Esophagus squamous epithelium (tissue), 5 donors: ENCODE measurements around the gene COG4. TPM values are rescaled to one million over a fixed set of nuclear protein-coding genes. Genes with fewer than 3 reads are reported as not detected.

Experiments used
- DNase-seq: peaks from one replicate; lab custom pipeline; 2025; lab: John Stamatoyannopoulos, UW
- H3K27ac ChIP-seq, 4 donors: fragments of 200-600 bp; sonication (generic); one replicate each; pipeline ENCODE4 v1.5.1; 2016 to 2019; ENCODE audit warnings: mild to moderate bottlenecking in 1 of 4
- H3K27me3 ChIP-seq, 4 donors: fragments of 200-600 bp; sonication (generic); 1 replicate in 3 of 4; 2 replicates in 1 of 4; pipeline versions ENCODE4 v1.5.1 to v1.6.0; 2017 to 2021; ENCODE audit warnings: antibody characterized with exemption in 1 of 4
- H3K36me3 ChIP-seq, 3 donors: fragments of 200-600 bp; sonication (generic); one replicate each; pipeline ENCODE4 v1.5.1; 2016 to 2019
- H3K4me1 ChIP-seq, 3 donors: fragments of 200-600 bp; sonication (generic); one replicate each; pipeline ENCODE4 v1.5.1; 2017 to 2019
- H3K4me3 ChIP-seq, 4 donors: fragments of 200-600 bp; sonication (generic); 1 replicate in 3 of 4; 2 replicates in 1 of 4; pipeline ENCODE4 v1.5.1; 2016 to 2019; ENCODE audit warnings: mild to moderate bottlenecking in 2 of 4, moderate library complexity in 1 of 4
- H3K9me3 ChIP-seq, 3 donors: fragments of 200-600 bp; sonication (generic); one replicate each; pipeline ENCODE4 v1.5.1; 2016 to 2019
- POLR2A ChIP-seq, 4 donors: fragments of 450-650 bp; IDR thresholded peaks; one replicate each; pipeline ENCODE4 v1.6.1; 2017; ENCODE audit warnings: antibody characterized with exemption in 4 of 4, mild to moderate bottlenecking in 4 of 4, moderate library complexity in 3 of 4
- WGBS, 2 donors: methylation state at CpG; one replicate each; pipeline ENCODE4 v1.1.5; 2018; 5-methylcytosine and 5-hydroxymethylcytosine counted together
- intact Hi-C: fragments of 100-400 bp; cut with DNase I; formaldehyde crosslinking; loops from one replicate; pipeline ENCODE4 v1.15.0; 2022
- total RNA-seq, 4 donors: library from RNA; depleted of rRNA; stranded (reverse); fragments of >200 nt; gene quantifications; one replicate each; pipeline ENCODE4 v1.1.0, GENCODE V29; 2016
- TF ChIP-seq, protein P1 (sequence below), 6 experiments: fragments of 450-650 bp in 4 of 6; fragments of 200-600 bp in 2 of 6; sonication (generic) in 2 of 6; IDR thresholded peaks; one replicate each; pipeline ENCODE4 v1.5.1; 2016 to 2019; ENCODE audit warnings: antibody characterized with exemption in 6 of 6, mild to moderate bottlenecking in 4 of 6, moderate library complexity in 4 of 6
- donor health status: DM: yes; HTN: yes; CAD: no.

The COG4 gene
- total RNA-seq, 4 donors from 2014 or later: 40.3 to 54.0 (median 47.5) TPM

DNA sequence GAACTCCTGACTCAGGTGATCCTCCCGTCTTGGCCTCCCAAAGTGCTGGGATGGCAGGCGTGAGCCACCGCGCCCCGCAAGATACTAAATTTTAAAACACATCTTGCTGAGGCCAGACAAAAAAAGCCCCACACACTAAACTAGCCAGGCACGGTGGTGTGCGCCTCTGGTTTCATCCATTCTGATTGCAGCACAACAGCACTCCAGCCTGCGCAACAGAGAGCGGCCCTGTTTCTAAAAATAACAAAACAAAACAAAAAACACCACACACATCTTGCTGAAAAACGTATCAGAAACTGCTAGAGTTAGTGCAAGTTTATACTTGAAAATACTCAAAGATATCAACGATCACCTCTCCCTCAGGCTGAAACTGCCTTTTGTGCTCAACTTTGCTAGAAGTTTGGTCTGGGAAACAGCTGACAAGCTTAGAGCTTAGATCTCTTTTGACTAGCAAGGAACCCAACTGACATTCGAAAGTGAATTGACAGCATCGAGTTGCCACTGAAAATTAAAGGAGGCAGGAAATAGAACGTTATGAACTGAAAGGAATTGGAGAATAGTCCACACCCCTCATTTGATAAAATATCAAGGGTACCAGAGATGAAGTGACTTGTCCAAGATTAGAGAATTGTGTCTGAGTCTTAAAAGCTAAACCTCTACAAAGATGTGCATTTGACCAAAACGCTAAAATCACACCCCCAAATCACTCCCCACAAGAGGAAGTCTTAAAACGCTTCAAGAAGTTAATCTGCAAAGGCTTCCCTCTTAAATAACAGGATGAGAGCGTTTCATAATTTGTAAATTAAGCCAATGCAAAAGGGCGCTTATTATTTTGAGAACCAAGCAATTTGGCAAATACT, 908 bp downstream of the COG4 start:
- Histone ChIP-seq H3K9me3 (no peaks in the 10 kb centered on the region), H3K4me3 (peak overlapping the region; percentile 60 to 96 (median 88)), H3K36me3 (peaks cover 0 to 39% (median 4%) of the 10 kb centered on the region in 3 donors), H3K27ac (peak overlapping the region; percentile 86 to 93 (median 92)), H3K4me1 (peaks cover 15 to 50% (median 36%) of the 10 kb centered on the region in 3 donors), H3K27me3 (no peaks in the 10 kb centered on the region)
- TF ChIP-seq, protein P1, sequence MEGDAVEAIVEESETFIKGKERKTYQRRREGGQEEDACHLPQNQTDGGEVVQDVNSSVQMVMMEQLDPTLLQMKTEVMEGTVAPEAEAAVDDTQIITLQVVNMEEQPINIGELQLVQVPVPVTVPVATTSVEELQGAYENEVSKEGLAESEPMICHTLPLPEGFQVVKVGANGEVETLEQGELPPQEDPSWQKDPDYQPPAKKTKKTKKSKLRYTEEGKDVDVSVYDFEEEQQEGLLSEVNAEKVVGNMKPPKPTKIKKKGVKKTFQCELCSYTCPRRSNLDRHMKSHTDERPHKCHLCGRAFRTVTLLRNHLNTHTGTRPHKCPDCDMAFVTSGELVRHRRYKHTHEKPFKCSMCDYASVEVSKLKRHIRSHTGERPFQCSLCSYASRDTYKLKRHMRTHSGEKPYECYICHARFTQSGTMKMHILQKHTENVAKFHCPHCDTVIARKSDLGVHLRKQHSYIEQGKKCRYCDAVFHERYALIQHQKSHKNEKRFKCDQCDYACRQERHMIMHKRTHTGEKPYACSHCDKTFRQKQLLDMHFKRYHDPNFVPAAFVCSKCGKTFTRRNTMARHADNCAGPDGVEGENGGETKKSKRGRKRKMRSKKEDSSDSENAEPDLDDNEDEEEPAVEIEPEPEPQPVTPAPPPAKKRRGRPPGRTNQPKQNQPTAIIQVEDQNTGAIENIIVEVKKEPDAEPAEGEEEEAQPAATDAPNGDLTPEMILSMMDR (IDR thresholded peaks at IDR 0.05): no peak
- TF ChIP-seq POLR2A (IDR thresholded peaks at IDR 0.05): no peak
- intact Hi-C loops: loop anchor here (5.0 kb wide), 1 partner anchor 135 kb away; no protein-coding TSS in a partner anchor
- DNase-seq: no peak
- 37 to 38% methylated on average over 15 to 16 of the region's 18 CpGs for WGBS, 2 donors

DNA sequence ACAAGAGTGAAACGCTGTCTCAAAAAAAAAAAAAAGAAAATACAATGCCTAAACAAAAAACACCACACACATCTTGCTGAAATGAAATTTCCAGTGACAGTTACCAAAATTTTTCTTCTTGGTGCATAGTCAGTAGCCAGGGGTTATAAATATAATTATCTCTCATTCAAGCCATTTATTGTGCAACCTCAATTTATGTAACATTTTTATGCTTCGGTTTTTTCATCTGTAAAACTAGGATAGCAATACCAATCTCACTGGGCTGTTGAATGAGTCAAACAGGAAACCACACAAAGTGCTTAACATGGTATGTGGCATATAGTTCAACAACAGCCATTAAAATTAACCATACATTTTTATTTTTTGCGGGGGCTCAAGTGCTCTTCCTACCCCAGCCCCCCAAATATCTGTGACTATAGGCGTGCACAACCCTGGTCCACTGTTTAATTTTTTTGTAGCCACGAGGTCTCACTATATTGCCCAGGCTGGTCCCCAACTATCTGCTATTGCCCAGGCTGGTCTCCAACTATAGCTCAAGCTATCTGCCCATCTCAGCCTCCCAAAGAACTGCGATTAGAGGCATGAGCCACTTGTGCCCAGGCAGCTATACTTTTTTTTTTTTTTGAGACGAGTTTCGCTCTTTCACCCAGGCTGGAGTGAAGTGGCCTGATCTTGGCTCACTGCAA, 2.6 kb downstream of the COG4 start:
- Histone ChIP-seq H3K9me3 (no peaks in the 10 kb centered on the region), H3K36me3 (peaks cover 3 to 40% (median 13%) of the 10 kb centered on the region in 3 donors), H3K27ac (no peak overlapping the region), H3K4me3 (no peak overlapping the region), H3K27me3 (no peaks in the 10 kb centered on the region), H3K4me1 (peaks cover 5 to 33% (median 19%) of the 10 kb centered on the region in 3 donors)
- 69 to 73% methylated on average over 8 of the region's 8 CpGs for WGBS, 2 donors
- TF ChIP-seq, protein P1 (IDR thresholded peaks at IDR 0.05): no peak
- intact Hi-C loops: loop anchor here (5.0 kb wide), 1 partner anchor 137 kb away; no protein-coding TSS in a partner anchor
- DNase-seq: no peak

DNA sequence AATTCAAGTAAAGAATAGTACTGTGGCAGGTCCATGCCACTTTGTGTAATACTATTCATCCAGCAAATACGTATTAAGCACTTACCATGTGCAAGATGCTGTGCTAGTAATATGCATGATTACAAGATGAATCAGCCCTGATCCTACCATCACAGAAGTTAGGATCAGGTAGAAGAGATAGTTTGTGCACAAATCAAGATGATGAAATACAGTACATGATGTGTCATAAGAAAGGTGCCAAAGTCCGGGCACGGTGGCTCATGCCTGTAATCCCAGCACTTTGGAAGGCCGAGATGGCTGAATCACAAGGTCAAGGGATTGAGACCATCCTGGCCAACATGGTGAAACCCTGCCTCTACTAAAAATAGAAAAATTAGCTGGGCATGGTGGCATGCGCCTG, 10.9 kb downstream of the COG4 start:
- no peaks in the 10 kb centered on the region for H3K27me3 ChIP-seq
- no peaks in the 10 kb centered on the region for H3K9me3 ChIP-seq
- no peaks in the 10 kb centered on the region for H3K4me1 ChIP-seq
- peaks cover 18 to 100% (median 63%) of the 10 kb centered on the region in 3 donors for H3K36me3 ChIP-seq
- TF ChIP-seq, protein P1 (IDR thresholded peaks at IDR 0.05): no peak
- TF ChIP-seq POLR2A (IDR thresholded peaks at IDR 0.05): no peak
- DNase-seq: no peak
- WGBS, 2 donors: 70 to 83% methylated on average over 5 of the region's 5 CpGs
- H3K27ac ChIP-seq: no peak overlapping the region
- no peak overlapping the region for H3K4me3 ChIP-seq
- intact Hi-C loops: loop anchor here (10.0 kb wide), 1 partner anchor 158 kb away; no protein-coding TSS in a partner anchor

DNA sequence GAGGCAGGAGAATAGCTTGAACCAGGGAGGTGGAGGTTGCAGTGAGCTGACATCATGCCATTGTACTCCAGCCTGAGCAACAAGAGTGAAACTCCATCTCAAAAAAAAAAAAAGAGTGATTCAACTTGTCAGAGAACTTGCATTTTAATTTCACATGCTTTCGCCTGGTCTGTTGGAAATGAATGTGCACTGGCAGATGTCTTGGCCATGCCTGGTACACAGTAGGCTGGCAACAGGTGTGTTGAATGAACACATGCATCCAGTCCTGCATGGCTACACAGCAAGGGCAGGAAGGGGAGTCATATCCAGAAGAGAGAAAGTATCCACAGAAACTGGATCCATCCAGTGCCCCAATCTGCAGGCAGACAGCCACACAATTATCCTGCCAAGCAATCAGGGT, 11.5 kb downstream of the COG4 start:
- Histone ChIP-seq H3K4me1 (no peaks in the 10 kb centered on the region), H3K27ac (no peak overlapping the region), H3K27me3 (no peaks in the 10 kb centered on the region), H3K36me3 (peaks cover 17 to 100% (median 63%) of the 10 kb centered on the region in 3 donors), H3K9me3 (no peaks in the 10 kb centered on the region), H3K4me3 (no peak overlapping the region)
- TF ChIP-seq POLR2A (IDR thresholded peaks at IDR 0.05): no peak
- TF ChIP-seq, protein P1 (IDR thresholded peaks at IDR 0.05): no peak
- 69 to 100% methylated on average over 1 of the region's 1 CpG for WGBS, 2 donors
- intact Hi-C loops: loop anchor here (10.0 kb wide), 1 partner anchor 157 kb away; no protein-coding TSS in a partner anchor
- no peak for DNase-seq
